ENCODE data around the gene CD300LG.

The CD300LG gene

DNA sequence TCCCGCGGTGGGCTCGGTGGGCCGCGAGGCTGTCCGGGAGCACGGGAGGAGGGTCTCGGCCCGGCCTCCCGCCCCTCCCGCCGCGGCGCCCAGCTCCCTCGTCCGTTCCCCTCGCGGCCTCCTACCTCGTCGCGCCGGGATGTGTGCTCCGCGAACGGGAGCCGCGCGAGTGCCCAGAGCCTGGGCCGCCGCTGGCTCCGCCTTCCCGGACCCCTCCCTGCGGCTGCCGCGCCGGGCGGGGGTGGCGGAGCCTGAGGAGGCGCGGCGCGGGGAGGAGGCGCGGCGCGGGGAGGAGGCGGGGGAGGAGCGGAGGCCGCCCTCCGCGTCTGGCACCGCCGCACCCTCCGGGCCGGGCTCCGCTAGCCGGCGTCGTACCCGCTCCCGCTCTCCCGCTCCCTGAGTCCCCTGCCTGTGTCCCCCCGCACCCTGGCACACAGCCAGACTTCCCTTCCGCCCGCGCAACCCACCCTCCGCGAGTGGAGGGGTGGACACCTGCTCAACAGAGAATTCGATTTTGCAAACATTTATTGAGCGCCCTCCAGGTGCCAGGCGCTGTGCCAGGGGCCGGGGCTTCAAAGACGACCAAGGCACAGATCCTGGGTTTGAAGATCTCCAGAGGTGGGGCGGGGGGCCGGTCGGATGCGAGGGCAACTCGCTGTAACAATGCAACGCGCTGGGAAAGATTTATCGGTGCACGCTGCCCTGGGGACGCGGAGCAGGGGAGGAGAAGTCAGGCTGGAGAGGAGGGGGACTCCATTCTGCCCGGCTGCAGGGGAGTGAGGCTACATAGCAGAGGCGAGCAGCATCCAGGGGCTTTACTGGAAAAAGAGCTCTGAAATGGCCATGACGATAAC lies 13.8 kb upstream of the CD300LG start, which contains the start of gene MPP3:
Gene MPP3, minus strand, starts transcription at position 171 of the 854 bp plus-strand sequence. CDS start 1,240 bp downstream, outside the sequence.
- Histone ChIP-seq H3K36me3 (replicated peaks in 1 of 2; ENCODE audit: control insufficient read depth in 2 of 2, insufficient read depth in 2 of 2, low read length in 2 of 2) (peaks cover 0 to 5% of the 10 kb centered on the region in 2 donors), H3K4me1 (ENCODE audit: control insufficient read depth in 2 of 2, insufficient read depth in 1 of 2, low read depth in 1 of 2, low read length in 2 of 2) (peaks cover 4 to 5% of the 10 kb centered on the region in 2 donors), H3K4me2 (ENCODE audit: insufficient read depth, low read length, poor library complexity, severe bottlenecking) (peak within 1 kb of the TSS; percentile 94), H2BK120ac (ENCODE audit: low read depth, low read length) (peak within 1 kb of the TSS; percentile 49), H2BK12ac (ENCODE audit: low read length) (peak within 1 kb of the TSS; percentile 82), H3K27ac (replicated peaks; ENCODE audit: low read length) (no peak within 1 kb of the TSS), H3K79me1 (ENCODE audit: low read depth, low read length) (peaks cover 2% of the 10 kb centered on the region), H3K14ac (ENCODE audit: low read length) (peak within 1 kb of the TSS; percentile 75), H3K9ac (ENCODE audit: low read depth, low read length, poor library complexity) (peak within 1 kb of the TSS; percentile 96), H2AK5ac (ENCODE audit: low read depth, low read length) (peak within 1 kb of the TSS; percentile 4), H3K4ac (ENCODE audit: low read length) (no peak within 1 kb of the TSS), H3K9me3 (replicated peaks in 1 of 2; ENCODE audit: control insufficient read depth in 2 of 2, insufficient read depth in 1 of 2, low read depth in 1 of 2, low read length in 2 of 2) (peaks cover 7 to 8% of the 10 kb centered on the region in 2 donors), H2AFZ (ENCODE audit: low read length) (peak within 1 kb of the TSS; percentile 99), H4K91ac (ENCODE audit: low read depth, low read length, poor library complexity) (no peak within 1 kb of the TSS), H2BK15ac (ENCODE audit: low read length) (peak within 1 kb of the TSS; percentile 87), H3K18ac (ENCODE audit: low read length) (peak within 1 kb of the TSS; percentile 98), H2BK5ac (ENCODE audit: low read length) (peak within 1 kb of the TSS; percentile 43), H3K4me3 (ENCODE audit: low read length in 2 of 2) (peak within 1 kb of the TSS; percentile 63 to 91), H3K27me3 (ENCODE audit: control insufficient read depth in 3 of 3, insufficient read depth in 3 of 3, low read depth in 1 of 3, low read length in 3 of 3) (peaks cover 5 to 19% (median 6%) of the 10 kb centered on the region in 3 experiments), H3K23ac (ENCODE audit: low read depth, low read length, poor library complexity) (peak within 1 kb of the TSS; percentile 77), H4K8ac (ENCODE audit: low read depth, low read length) (no peak within 1 kb of the TSS)
- DNase-seq (ENCODE audit: low spot score) = peak; percentile 63
- no CpG with 5 or more reads among the region's 87 CpGs for WGBS, 2 donors (ENCODE audit: extremely low coverage in 2 of 2, insufficient read length in 2 of 2, insufficient replicate concordance in 1 of 2)

DNA sequence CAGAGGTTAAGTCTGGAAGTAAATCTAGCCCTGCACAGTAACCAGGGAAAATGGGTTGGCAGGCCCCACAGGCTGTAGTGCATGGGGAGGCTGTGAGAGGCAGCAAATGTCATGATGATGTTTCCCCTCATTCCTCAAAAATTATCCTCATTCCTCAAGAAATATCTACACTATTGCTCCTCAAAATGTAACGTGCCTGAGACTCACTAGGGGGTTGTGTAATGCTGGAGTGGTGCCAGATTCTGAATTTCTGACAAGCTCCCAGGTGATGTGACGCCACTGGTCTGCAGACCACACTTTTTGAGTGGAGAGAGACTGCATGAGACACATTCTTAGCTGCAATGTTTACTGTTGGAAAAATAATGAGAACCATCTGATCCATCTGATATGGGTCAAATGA lies 12.9 kb upstream of the CD300LG start:
- Histone ChIP-seq H3K4me1 (ENCODE audit: control insufficient read depth in 2 of 2, insufficient read depth in 1 of 2, low read depth in 1 of 2, low read length in 2 of 2) (peaks cover 4 to 5% of the 10 kb centered on the region in 2 donors), H4K8ac (ENCODE audit: low read depth, low read length) (no peak overlapping the region), H2AFZ (ENCODE audit: low read length) (no peak overlapping the region), H3K23ac (ENCODE audit: low read depth, low read length, poor library complexity) (no peak overlapping the region), H2BK15ac (ENCODE audit: low read length) (no peak overlapping the region), H3K9ac (ENCODE audit: low read depth, low read length, poor library complexity) (no peak overlapping the region), H3K14ac (ENCODE audit: low read length) (no peak overlapping the region), H3K27ac (replicated peaks; ENCODE audit: low read length) (no peak overlapping the region), H3K36me3 (replicated peaks in 1 of 2; ENCODE audit: control insufficient read depth in 2 of 2, insufficient read depth in 2 of 2, low read length in 2 of 2) (peaks cover 0 to 2% of the 10 kb centered on the region in 2 donors), H2BK5ac (ENCODE audit: low read length) (no peak overlapping the region), H4K91ac (ENCODE audit: low read depth, low read length, poor library complexity) (no peak overlapping the region), H2BK12ac (ENCODE audit: low read length) (no peak overlapping the region), H2AK5ac (ENCODE audit: low read depth, low read length) (no peak overlapping the region), H3K4me2 (ENCODE audit: insufficient read depth, low read length, poor library complexity, severe bottlenecking) (no peak overlapping the region), H3K18ac (ENCODE audit: low read length) (no peak overlapping the region), H3K4ac (ENCODE audit: low read length) (no peak overlapping the region), H3K9me3 (replicated peaks in 1 of 2; ENCODE audit: control insufficient read depth in 2 of 2, insufficient read depth in 1 of 2, low read depth in 1 of 2, low read length in 2 of 2) (peaks cover 7 to 8% of the 10 kb centered on the region in 2 donors), H3K4me3 (ENCODE audit: low read length in 2 of 2) (no peak overlapping the region), H3K79me1 (ENCODE audit: low read depth, low read length) (peaks cover 2% of the 10 kb centered on the region), H3K27me3 (ENCODE audit: control insufficient read depth in 3 of 3, insufficient read depth in 3 of 3, low read depth in 1 of 3, low read length in 3 of 3) (peaks cover 5 to 19% (median 6%) of the 10 kb centered on the region in 3 experiments), H2BK120ac (ENCODE audit: low read depth, low read length) (no peak overlapping the region)
- no CpG with 5 or more reads among the region's 2 CpGs for WGBS, 2 donors (ENCODE audit: extremely low coverage in 2 of 2, insufficient read length in 2 of 2, insufficient replicate concordance in 1 of 2)
- no peak for DNase-seq (ENCODE audit: low spot score)

DNA sequence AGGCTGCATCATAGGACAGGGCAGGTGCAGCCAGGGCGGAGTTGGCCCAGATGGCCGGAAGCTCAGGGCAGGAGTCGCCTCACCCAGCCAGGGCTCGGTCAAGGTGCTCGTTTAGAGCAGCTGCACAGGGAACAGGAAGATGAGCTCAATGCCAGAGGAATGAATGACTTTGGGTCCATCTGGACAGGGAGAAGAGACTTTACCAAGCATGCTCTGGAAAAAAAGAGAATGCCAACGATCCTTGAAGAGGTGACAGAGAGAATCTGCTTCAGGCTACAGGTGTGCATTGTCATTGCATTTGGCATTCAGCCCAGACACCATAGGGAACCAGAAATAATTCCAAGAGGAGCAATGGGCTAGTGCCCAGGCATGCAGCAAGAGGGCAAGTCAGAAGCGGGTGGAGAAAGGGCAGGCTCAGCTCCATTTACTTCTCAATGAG lies 7.3 kb upstream of the CD300LG start:
- Histone ChIP-seq H3K18ac (ENCODE audit: low read length) (peak overlapping the region; percentile 28), H3K23ac (ENCODE audit: low read depth, low read length, poor library complexity) (no peak overlapping the region), H3K14ac (ENCODE audit: low read length) (peak overlapping the region; percentile 21), H3K27ac (replicated peaks; ENCODE audit: low read length) (no peak overlapping the region), H3K9me3 (replicated peaks in 1 of 2; ENCODE audit: control insufficient read depth in 2 of 2, insufficient read depth in 1 of 2, low read depth in 1 of 2, low read length in 2 of 2) (peaks cover 0 to under 1% of the 10 kb centered on the region in 2 donors), H2AFZ (ENCODE audit: low read length) (no peak overlapping the region), H2BK15ac (ENCODE audit: low read length) (no peak overlapping the region), H2BK12ac (ENCODE audit: low read length) (no peak overlapping the region), H3K4ac (ENCODE audit: low read length) (no peak overlapping the region), H3K4me3 (ENCODE audit: low read length in 2 of 2) (no peak overlapping the region), H2BK5ac (ENCODE audit: low read length) (no peak overlapping the region), H2BK120ac (ENCODE audit: low read depth, low read length) (no peak overlapping the region), H4K91ac (ENCODE audit: low read depth, low read length, poor library complexity) (no peak overlapping the region), H3K79me1 (ENCODE audit: low read depth, low read length) (no peaks in the 10 kb centered on the region), H4K8ac (ENCODE audit: low read depth, low read length) (no peak overlapping the region), H3K4me2 (ENCODE audit: insufficient read depth, low read length, poor library complexity, severe bottlenecking) (no peak overlapping the region), H3K27me3 (ENCODE audit: control insufficient read depth in 3 of 3, insufficient read depth in 3 of 3, low read depth in 1 of 3, low read length in 3 of 3) (peaks cover 0 to 6% (median 0%) of the 10 kb centered on the region in 3 experiments), H3K9ac (ENCODE audit: low read depth, low read length, poor library complexity) (no peak overlapping the region), H3K36me3 (replicated peaks in 1 of 2; ENCODE audit: control insufficient read depth in 2 of 2, insufficient read depth in 2 of 2, low read length in 2 of 2) (no peaks in the 10 kb centered on the region), H2AK5ac (ENCODE audit: low read depth, low read length) (no peak overlapping the region), H3K4me1 (ENCODE audit: control insufficient read depth in 2 of 2, insufficient read depth in 1 of 2, low read depth in 1 of 2, low read length in 2 of 2) (no peaks in the 10 kb centered on the region)
- no peak for DNase-seq (ENCODE audit: low spot score)
- WGBS, 2 donors (ENCODE audit: extremely low coverage in 2 of 2, insufficient read length in 2 of 2, insufficient replicate concordance in 1 of 2) = no CpG with 5 or more reads among the region's 7 CpGs

DNA sequence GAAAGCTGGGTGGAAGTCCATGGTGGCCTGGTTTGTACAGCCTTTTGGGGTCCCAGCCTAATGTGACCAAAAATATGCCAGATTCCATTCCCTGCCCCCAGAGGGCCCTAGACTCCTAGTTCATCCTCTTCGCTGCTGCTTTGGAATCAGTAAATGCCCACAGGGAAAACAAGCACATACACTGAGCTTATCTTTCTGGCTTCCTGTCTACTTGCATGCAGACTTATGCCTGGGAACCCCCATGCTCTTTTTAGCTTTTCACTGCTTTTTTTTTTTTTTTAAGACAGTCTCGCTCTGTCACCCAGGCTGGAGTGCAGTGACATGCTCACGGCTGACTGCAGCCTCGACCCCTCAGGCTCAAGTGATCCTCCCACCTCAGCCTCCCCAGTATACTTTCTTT lies 6.2 kb upstream of the CD300LG start:
- Histone ChIP-seq H3K79me1 (ENCODE audit: low read depth, low read length) (no peaks in the 10 kb centered on the region), H3K4me3 (ENCODE audit: low read length in 2 of 2) (no peak overlapping the region), H2BK12ac (ENCODE audit: low read length) (no peak overlapping the region), H3K4me1 (ENCODE audit: control insufficient read depth in 2 of 2, insufficient read depth in 1 of 2, low read depth in 1 of 2, low read length in 2 of 2) (no peaks in the 10 kb centered on the region), H2BK5ac (ENCODE audit: low read length) (no peak overlapping the region), H3K4me2 (ENCODE audit: insufficient read depth, low read length, poor library complexity, severe bottlenecking) (no peak overlapping the region), H3K23ac (ENCODE audit: low read depth, low read length, poor library complexity) (no peak overlapping the region), H3K4ac (ENCODE audit: low read length) (no peak overlapping the region), H2AK5ac (ENCODE audit: low read depth, low read length) (no peak overlapping the region), H3K9ac (ENCODE audit: low read depth, low read length, poor library complexity) (no peak overlapping the region), H2AFZ (ENCODE audit: low read length) (no peak overlapping the region), H3K36me3 (replicated peaks in 1 of 2; ENCODE audit: control insufficient read depth in 2 of 2, insufficient read depth in 2 of 2, low read length in 2 of 2) (no peaks in the 10 kb centered on the region), H4K8ac (ENCODE audit: low read depth, low read length) (no peak overlapping the region), H4K91ac (ENCODE audit: low read depth, low read length, poor library complexity) (no peak overlapping the region), H3K27me3 (ENCODE audit: control insufficient read depth in 3 of 3, insufficient read depth in 3 of 3, low read depth in 1 of 3, low read length in 3 of 3) (peaks cover 0 to 6% (median 0%) of the 10 kb centered on the region in 3 experiments), H2BK120ac (ENCODE audit: low read depth, low read length) (no peak overlapping the region), H3K27ac (replicated peaks; ENCODE audit: low read length) (no peak overlapping the region), H3K9me3 (replicated peaks in 1 of 2; ENCODE audit: control insufficient read depth in 2 of 2, insufficient read depth in 1 of 2, low read depth in 1 of 2, low read length in 2 of 2) (no peaks in the 10 kb centered on the region), H3K14ac (ENCODE audit: low read length) (no peak overlapping the region), H3K18ac (ENCODE audit: low read length) (no peak overlapping the region), H2BK15ac (ENCODE audit: low read length) (no peak overlapping the region)
- DNase-seq (ENCODE audit: low spot score) = no peak
- no CpG with 5 or more reads among the region's 4 CpGs for WGBS, 2 donors (ENCODE audit: extremely low coverage in 2 of 2, insufficient read length in 2 of 2, insufficient replicate concordance in 1 of 2)
